WTC11 (cell line): ENCODE results near the gene TMEM50B. TPM values are rescaled to one million over a fixed set of nuclear protein-coding genes. Genes with fewer than 3 reads are reported as not detected.

Experiments used
- ZMAT4 ChIP-seq: fragments of 250-450 bp; sonication (Bioruptor Pico); IDR thresholded peaks from 2 replicates; pipeline ENCODE4 v1.9.0; 2021; ENCODE audit warnings: mild to moderate bottlenecking
- total RNA-seq: library from RNA; stranded (reverse); gene quantifications from 3 replicates; pipeline ENCODE4 v1.2.3, GENCODE V29; 2021
- TF ChIP-seq, protein P1 (sequence below): sonication (generic); formaldehyde crosslinking; IDR thresholded peaks from 2 replicates; pipeline ENCODE4 v1.8.1; 2022; ENCODE audit warnings: missing genetic modification reagents, borderline replicate concordance

The TMEM50B gene
- total RNA-seq, 1 experiment from 2014 or later: 25.4 TPM

DNA sequence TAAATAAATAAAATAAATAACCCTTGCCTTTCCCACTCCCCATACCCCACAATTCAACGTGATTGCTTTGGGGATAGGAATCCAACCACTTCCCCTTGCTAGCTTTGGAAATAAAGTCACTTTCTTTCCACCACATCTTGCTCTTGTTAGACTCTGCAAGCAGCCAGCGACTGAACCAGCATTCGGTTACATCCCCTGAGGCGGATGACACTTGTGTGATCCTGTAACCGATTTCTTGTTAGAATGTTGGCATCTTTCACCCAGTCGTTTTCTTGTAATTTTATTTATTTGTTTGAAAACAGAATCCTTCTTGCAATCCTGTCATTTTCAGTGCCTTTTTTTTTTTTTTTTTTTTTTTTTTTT is 78.2 kb downstream of the TMEM50B start (continued):
- TF ChIP-seq ZMAT4 (CRISPR knock-in tag): no peak
- TF ChIP-seq, protein P1, sequence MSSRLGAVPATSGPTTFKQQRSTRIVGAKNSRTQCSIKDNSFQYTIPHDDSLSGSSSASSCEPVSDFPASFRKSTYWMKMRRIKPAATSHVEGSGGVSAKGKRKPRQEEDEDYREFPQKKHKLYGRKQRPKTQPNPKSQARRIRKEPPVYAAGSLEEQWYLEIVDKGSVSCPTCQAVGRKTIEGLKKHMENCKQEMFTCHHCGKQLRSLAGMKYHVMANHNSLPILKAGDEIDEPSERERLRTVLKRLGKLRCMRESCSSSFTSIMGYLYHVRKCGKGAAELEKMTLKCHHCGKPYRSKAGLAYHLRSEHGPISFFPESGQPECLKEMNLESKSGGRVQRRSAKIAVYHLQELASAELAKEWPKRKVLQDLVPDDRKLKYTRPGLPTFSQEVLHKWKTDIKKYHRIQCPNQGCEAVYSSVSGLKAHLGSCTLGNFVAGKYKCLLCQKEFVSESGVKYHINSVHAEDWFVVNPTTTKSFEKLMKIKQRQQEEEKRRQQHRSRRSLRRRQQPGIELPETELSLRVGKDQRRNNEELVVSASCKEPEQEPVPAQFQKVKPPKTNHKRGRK: no peak

Other genes starting within 250 kb of the TMEM50B start
- gene IL10RB, start 213.6 kb downstream of the TMEM50B start, total RNA-seq: 3.7 to 5.1 TPM (median 4.1 TPM) in 3 replicates
- gene IFNAR1, start 155.0 kb downstream of the TMEM50B start, total RNA-seq: 12.2 to 14.6 TPM (median 13.2 TPM) in 3 replicates
- 34.1 to 37.3 TPM (median 35.7 TPM) in 3 replicates for gene IFNGR2, start 76.6 kb downstream of the TMEM50B start, total RNA-seq
- 2.6 to 4.0 TPM (median 3.5 TPM) in 3 replicates for gene DNAJC28, start 11.7 kb upstream of the TMEM50B start, total RNA-seq
- gene GART, start 62.1 kb upstream of the TMEM50B start, total RNA-seq: 173 to 223 TPM (median 177 TPM) in 3 replicates
- 259 to 309 TPM (median 274 TPM) in 3 replicates for gene SON, start 63.1 kb upstream of the TMEM50B start, total RNA-seq
- gene DONSON, start 108.7 kb upstream of the TMEM50B start, total RNA-seq: 27.5 to 32.2 TPM (median 29.6 TPM) in 3 replicates
- 21.9 to 31.8 TPM (median 24.7 TPM) in 3 replicates for gene CRYZL1, start 161.8 kb upstream of the TMEM50B start, total RNA-seq
- gene ITSN1, start 162.5 kb upstream of the TMEM50B start, total RNA-seq: 66.0 to 79.4 TPM (median 69.6 TPM) in 3 replicates